ENCODE data around the gene TEX12.
"Not testable (repeated sequence)": the region's sequence is repeated elsewhere in the genome, so short reads cannot be mapped to it uniquely, and the experiment has no call there.

Gene TEX12

GRCh38 chr11:112167145-112167544 lies at the start of gene TEX12:
TEX12 (plus strand) TSS chr11:112167372; CDS start chr11:112169269, 1,897 bp downstream.
- DNase-seq (ENCODE audit: low read depth, low spot score) = no peak

GRCh38 chr11:112118176-112118575 lies 49.0 kb upstream of the TEX12 start:
- no peak for DNase-seq (ENCODE audit: low read depth, low spot score)

- no peak for DNase-seq (ENCODE audit: low read depth, low spot score)
Observed at GRCh38 chr11:112121981-112122615, 45.1 kb upstream of the TEX12 start.

- no peak for DNase-seq (ENCODE audit: low read depth, low spot score)
Observed at GRCh38 chr11:112123129-112123528, 44.0 kb upstream of the TEX12 start.

- DNase-seq (ENCODE audit: low read depth, low spot score) = no peak
Observed at GRCh38 chr11:112127056-112127455, 40.1 kb upstream of the TEX12 start.

GRCh38 chr11:112128483-112129121 lies 38.6 kb upstream of the TEX12 start:
- no peak for DNase-seq (ENCODE audit: low read depth, low spot score)

GRCh38 chr11:112129656-112130055 lies 37.5 kb upstream of the TEX12 start:
- DNase-seq (ENCODE audit: low read depth, low spot score) = no peak

GRCh38 chr11:112132737-112133136 lies 34.4 kb upstream of the TEX12 start:
- no peak for DNase-seq (ENCODE audit: low read depth, low spot score)

- no peak for DNase-seq (ENCODE audit: low read depth, low spot score)
Observed at GRCh38 chr11:112134473-112134872, 32.7 kb upstream of the TEX12 start.

GRCh38 chr11:112143597-112143996 lies 23.6 kb upstream of the TEX12 start:
- DNase-seq (ENCODE audit: low read depth, low spot score) = no peak

GRCh38 chr11:112150517-112150916 lies 16.7 kb upstream of the TEX12 start:
- no peak for DNase-seq (ENCODE audit: low read depth, low spot score)

GRCh38 chr11:112156153-112156955 lies 10.8 kb upstream of the TEX12 start:
- DNase-seq (ENCODE audit: low read depth, low spot score) = no peak

- DNase-seq (ENCODE audit: low read depth, low spot score) = no peak
Observed at GRCh38 chr11:112156956-112157766, 10.0 kb upstream of the TEX12 start.

GRCh38 chr11:112159098-112160065 lies 7.8 kb upstream of the TEX12 start:
- no peak for DNase-seq (ENCODE audit: low read depth, low spot score)

- no peak for DNase-seq (ENCODE audit: low read depth, low spot score)
Observed at GRCh38 chr11:112160091-112160848, 6.9 kb upstream of the TEX12 start.

GRCh38 chr11:112161012-112161411 lies 6.2 kb upstream of the TEX12 start:
- no peak for DNase-seq (ENCODE audit: low read depth, low spot score)

GRCh38 chr11:112162200-112162599 lies 5.0 kb upstream of the TEX12 start:
- DNase-seq (ENCODE audit: low read depth, low spot score) = not testable (repeated sequence)

GRCh38 chr11:112162761-112163546 lies 4.2 kb upstream of the TEX12 start:
- DNase-seq (ENCODE audit: low read depth, low spot score) = no peak

Data from activated naive CD8-positive, alpha-beta T cell treated with anti-CD3 and anti-CD28 coated beads, Interleukin-2, amount 50 U/mL, for 16 hours (primary cell).